Measurements from ENCODE around the gene TSSK2.
A peak's percentile ranks its signal among the peaks of the same experiment; 100 is the strongest.

TSSK2 gene

GRCh38 chr22:19178657-19179496 lies 47.8 kb downstream of the TSSK2 start, which contains the start of gene SLC25A1:
Gene SLC25A1, minus strand, starts transcription at chr22:19178736. Its CDS starts 63 bp downstream, at chr22:19178673.
- DNase-seq (ENCODE audit: low read depth): peak; percentile 85
- TF ChIP-seq, protein P1, sequence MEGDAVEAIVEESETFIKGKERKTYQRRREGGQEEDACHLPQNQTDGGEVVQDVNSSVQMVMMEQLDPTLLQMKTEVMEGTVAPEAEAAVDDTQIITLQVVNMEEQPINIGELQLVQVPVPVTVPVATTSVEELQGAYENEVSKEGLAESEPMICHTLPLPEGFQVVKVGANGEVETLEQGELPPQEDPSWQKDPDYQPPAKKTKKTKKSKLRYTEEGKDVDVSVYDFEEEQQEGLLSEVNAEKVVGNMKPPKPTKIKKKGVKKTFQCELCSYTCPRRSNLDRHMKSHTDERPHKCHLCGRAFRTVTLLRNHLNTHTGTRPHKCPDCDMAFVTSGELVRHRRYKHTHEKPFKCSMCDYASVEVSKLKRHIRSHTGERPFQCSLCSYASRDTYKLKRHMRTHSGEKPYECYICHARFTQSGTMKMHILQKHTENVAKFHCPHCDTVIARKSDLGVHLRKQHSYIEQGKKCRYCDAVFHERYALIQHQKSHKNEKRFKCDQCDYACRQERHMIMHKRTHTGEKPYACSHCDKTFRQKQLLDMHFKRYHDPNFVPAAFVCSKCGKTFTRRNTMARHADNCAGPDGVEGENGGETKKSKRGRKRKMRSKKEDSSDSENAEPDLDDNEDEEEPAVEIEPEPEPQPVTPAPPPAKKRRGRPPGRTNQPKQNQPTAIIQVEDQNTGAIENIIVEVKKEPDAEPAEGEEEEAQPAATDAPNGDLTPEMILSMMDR (IDR thresholded peaks at IDR 0.05; ENCODE audit: low read length, missing control alignments): no peak
- H3K4me3 ChIP-seq (replicated peaks; ENCODE audit: low read depth, low read length): peak within 1 kb of the TSS; percentile 66

DNA sequence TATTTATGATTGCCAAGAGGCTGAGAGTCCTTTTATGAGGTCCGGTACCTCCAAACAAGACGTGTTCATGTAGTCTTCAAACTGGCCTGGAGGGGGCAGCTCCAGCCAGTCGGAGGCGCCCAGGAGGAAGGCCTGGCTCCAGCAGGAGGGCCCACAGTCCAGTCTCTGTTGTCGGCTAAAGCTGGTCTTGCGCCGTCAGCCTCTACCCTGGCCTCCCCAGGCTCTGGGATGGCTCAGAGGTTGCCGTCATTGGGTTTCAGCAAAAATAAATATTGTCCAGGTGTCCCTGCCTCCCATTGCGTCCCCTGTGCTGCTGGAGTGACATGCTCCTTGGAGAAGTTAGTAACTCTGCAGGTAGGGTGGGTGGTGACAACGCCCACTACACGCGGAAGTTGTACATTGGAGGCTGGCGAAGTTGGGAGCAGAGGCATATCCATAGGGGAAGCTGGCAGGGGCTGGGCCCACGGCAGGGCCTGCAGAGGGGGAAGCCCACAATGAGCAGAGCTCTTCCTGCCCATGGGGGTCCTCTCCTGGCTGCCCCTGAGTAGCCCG lies 48.5 kb downstream of the TSSK2 start:
- peak overlapping the region; percentile 58 for H3K4me3 ChIP-seq (replicated peaks; ENCODE audit: low read depth, low read length)
- peak; percentile 89 for DNase-seq (ENCODE audit: low read depth)
- TF ChIP-seq, protein P1 (IDR thresholded peaks at IDR 0.05; ENCODE audit: low read length, missing control alignments): peak; percentile 73

- TF ChIP-seq, protein P1 (IDR thresholded peaks at IDR 0.05; ENCODE audit: low read length, missing control alignments): no peak
- DNase-seq (ENCODE audit: low read depth): no peak
Observed at GRCh38 chr22:19180234-19180633, 49.1 kb downstream of the TSSK2 start.

GRCh38 chr22:19180740-19181410 lies 49.8 kb downstream of the TSSK2 start:
- TF ChIP-seq, protein P1 (IDR thresholded peaks at IDR 0.05; ENCODE audit: low read length, missing control alignments): no peak
- H3K4me3 ChIP-seq (replicated peaks; ENCODE audit: low read depth, low read length): no peak overlapping the region
- DNase-seq (ENCODE audit: low read depth): no peak

More at GRCh38 chr22:19180234-19180633, 49.1 kb downstream of the TSSK2 start:
- H3K4me3 ChIP-seq (replicated peaks; ENCODE audit: low read depth, low read length): no peak overlapping the region

- DNase-seq (ENCODE audit: low read depth): no peak
- TF ChIP-seq, protein P1 (IDR thresholded peaks at IDR 0.05; ENCODE audit: low read length, missing control alignments): no peak
- H3K4me3 ChIP-seq (replicated peaks; ENCODE audit: low read depth, low read length): no peak overlapping the region
Observed at GRCh38 chr22:19181786-19182471, 50.8 kb downstream of the TSSK2 start.

Measured in fibroblast of pulmonary artery (primary cell).